ENCODE measurements around the gene SLC25A52. TPM values are rescaled to one million over a fixed set of nuclear protein-coding genes. Genes with fewer than 3 reads are reported as not detected.

Gene SLC25A52
- total and polyA plus RNA-seq, 9 of the 15 experiments (the other 6 are each of a cell fraction or from before 2014, with no cell fraction given), result not detected

DNA sequence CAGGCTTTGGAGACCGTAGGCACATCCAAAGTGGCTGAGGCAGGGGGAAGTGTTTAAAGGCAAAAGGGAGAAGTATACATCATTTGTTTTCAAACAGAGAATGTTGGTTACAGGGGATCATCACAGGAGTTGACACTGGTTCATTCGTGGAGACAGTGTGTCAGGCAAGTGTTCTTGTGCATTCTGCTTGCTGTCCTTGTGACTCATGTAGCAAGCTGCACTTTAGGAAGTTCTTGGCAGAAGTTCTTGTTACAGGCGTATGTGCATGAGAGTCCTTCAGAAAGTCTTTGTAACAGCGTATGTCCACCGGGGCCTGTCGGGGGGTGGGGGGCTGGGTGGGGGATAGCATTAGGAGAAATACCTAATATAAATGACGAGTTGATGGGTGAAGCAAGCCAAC is 39.8 kb downstream of the SLC25A52 start:
- BruUV-seq (replicated peaks), result no TSS peak
- H2AFZ ChIP-seq (ENCODE audit: low read depth, low read length), result no peak overlapping the region
- H3K79me2 ChIP-seq (ENCODE audit: control insufficient read depth, insufficient read depth, low read length), result no peaks in the 10 kb centered on the region
- ChIA-PET CTCF (ENCODE audit: low intra/inter-chr PET ratio) (no interaction called here), POLR2A (no interaction called here)
- H3K9me1 ChIP-seq (ENCODE audit: control insufficient read depth, insufficient read depth, low read length), result no peaks in the 10 kb centered on the region
- no peak for ATAC-seq
- no peak overlapping the region for H3K4me3 ChIP-seq
- in situ Hi-C loops (cut with MboI) (no loop called here), intact Hi-C loops (cut with micrococcal nuclease) (loop anchor here (5.0 to 10.0 kb wide), 3 partner anchors 256 to 726 kb away; no protein-coding TSS in a partner anchor)
- TF ChIP-seq, protein P1, sequence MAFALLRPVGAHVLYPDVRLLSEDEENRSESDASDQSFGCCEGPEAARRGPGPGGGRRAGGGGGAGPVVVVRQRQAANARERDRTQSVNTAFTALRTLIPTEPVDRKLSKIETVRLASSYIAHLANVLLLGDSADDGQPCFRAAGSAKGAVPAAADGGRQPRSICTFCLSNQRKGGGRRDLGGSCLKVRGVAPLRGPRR (CRISPR knock-in tag; IDR thresholded peaks at IDR 0.05), result no peak
- TF ChIP-seq NR3C1 (CRISPR knock-in tag; IDR thresholded peaks at IDR 0.05), result no peak
- no peak for TF ChIP-seq ZNF212 (CRISPR knock-in tag; IDR thresholded peaks at IDR 0.05)
- TF ChIP-seq ATF1 (CRISPR knock-in tag; IDR thresholded peaks at IDR 0.05), result no peak
- TF ChIP-seq ATF1 (tag; IDR thresholded peaks at IDR 0.05), result no peak
- TF ChIP-seq GATAD2B (IDR thresholded peaks at IDR 0.05; ENCODE audit: borderline replicate concordance), result no peak
- no peak for TF ChIP-seq ZNF165 (CRISPR knock-in tag; IDR thresholded peaks at IDR 0.05; ENCODE audit: borderline replicate concordance)
- TF ChIP-seq ZNF282 (CRISPR knock-in tag; IDR thresholded peaks at IDR 0.05), result no peak
- TF ChIP-seq KDM2B (CRISPR knock-in tag; IDR thresholded peaks at IDR 0.05), result no peak
- TF ChIP-seq, protein P2, sequence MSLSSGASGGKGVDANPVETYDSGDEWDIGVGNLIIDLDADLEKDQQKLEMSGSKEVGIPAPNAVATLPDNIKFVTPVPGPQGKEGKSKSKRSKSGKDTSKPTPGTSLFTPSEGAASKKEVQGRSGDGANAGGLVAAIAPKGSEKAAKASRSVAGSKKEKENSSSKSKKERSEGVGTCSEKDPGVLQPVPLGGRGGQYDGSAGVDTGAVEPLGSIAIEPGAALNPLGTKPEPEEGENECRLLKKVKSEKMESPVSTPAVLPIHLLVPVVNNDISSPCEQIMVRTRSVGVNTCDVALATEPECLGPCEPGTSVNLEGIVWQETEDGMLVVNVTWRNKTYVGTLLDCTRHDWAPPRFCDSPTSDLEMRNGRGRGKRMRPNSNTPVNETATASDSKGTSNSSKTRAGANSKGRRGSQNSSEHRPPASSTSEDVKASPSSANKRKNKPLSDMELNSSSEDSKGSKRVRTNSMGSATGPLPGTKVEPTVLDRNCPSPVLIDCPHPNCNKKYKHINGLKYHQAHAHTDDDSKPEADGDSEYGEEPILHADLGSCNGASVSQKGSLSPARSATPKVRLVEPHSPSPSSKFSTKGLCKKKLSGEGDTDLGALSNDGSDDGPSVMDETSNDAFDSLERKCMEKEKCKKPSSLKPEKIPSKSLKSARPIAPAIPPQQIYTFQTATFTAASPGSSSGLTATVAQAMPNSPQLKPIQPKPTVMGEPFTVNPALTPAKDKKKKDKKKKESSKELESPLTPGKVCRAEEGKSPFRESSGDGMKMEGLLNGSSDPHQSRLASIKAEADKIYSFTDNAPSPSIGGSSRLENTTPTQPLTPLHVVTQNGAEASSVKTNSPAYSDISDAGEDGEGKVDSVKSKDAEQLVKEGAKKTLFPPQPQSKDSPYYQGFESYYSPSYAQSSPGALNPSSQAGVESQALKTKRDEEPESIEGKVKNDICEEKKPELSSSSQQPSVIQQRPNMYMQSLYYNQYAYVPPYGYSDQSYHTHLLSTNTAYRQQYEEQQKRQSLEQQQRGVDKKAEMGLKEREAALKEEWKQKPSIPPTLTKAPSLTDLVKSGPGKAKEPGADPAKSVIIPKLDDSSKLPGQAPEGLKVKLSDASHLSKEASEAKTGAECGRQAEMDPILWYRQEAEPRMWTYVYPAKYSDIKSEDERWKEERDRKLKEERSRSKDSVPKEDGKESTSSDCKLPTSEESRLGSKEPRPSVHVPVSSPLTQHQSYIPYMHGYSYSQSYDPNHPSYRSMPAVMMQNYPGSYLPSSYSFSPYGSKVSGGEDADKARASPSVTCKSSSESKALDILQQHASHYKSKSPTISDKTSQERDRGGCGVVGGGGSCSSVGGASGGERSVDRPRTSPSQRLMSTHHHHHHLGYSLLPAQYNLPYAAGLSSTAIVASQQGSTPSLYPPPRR (CRISPR knock-in tag; IDR thresholded peaks at IDR 0.05; ENCODE audit: borderline replicate concordance), result no peak
- TF ChIP-seq HMG20B (CRISPR knock-in tag; IDR thresholded peaks at IDR 0.05), result no peak
- no peak for TF ChIP-seq BCL6 (CRISPR knock-in tag; IDR thresholded peaks at IDR 0.05)
- TF ChIP-seq, protein P3, sequence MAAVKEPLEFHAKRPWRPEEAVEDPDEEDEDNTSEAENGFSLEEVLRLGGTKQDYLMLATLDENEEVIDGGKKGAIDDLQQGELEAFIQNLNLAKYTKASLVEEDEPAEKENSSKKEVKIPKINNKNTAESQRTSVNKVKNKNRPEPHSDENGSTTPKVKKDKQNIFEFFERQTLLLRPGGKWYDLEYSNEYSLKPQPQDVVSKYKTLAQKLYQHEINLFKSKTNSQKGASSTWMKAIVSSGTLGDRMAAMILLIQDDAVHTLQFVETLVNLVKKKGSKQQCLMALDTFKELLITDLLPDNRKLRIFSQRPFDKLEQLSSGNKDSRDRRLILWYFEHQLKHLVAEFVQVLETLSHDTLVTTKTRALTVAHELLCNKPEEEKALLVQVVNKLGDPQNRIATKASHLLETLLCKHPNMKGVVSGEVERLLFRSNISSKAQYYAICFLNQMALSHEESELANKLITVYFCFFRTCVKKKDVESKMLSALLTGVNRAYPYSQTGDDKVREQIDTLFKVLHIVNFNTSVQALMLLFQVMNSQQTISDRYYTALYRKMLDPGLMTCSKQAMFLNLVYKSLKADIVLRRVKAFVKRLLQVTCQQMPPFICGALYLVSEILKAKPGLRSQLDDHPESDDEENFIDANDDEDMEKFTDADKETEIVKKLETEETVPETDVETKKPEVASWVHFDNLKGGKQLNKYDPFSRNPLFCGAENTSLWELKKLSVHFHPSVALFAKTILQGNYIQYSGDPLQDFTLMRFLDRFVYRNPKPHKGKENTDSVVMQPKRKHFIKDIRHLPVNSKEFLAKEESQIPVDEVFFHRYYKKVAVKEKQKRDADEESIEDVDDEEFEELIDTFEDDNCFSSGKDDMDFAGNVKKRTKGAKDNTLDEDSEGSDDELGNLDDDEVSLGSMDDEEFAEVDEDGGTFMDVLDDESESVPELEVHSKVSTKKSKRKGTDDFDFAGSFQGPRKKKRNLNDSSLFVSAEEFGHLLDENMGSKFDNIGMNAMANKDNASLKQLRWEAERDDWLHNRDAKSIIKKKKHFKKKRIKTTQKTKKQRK (IDR thresholded peaks at IDR 0.05; ENCODE audit: borderline replicate concordance, low read depth, low read length), result no peak
- no peak for TF ChIP-seq E2F3 (CRISPR knock-in tag; IDR thresholded peaks at IDR 0.05)
- no peak for TF ChIP-seq ZKSCAN3 (CRISPR knock-in tag; IDR thresholded peaks at IDR 0.05)
- TF ChIP-seq TSC22D4 (tag; IDR thresholded peaks at IDR 0.05), result no peak
- no peak for TF ChIP-seq XRCC5 (IDR thresholded peaks at IDR 0.05; ENCODE audit: low read depth, low read length)
- TF ChIP-seq POLR2B (IDR thresholded peaks at IDR 0.05; ENCODE audit: low read depth, partially characterized antibody), result no peak
- H3K27ac ChIP-seq (ENCODE audit: extremely low read depth, low read depth, low read length), result no peak overlapping the region
- H3K27me3 ChIP-seq (ENCODE audit: control insufficient read depth in 2 of 2, insufficient read depth in 2 of 2, low read length in 2 of 2), result peaks cover 8 to 19% of the 10 kb centered on the region in 2 experiments; a peak in 4 of 5 replicates
- no peaks in the 10 kb centered on the region for H3K36me3 ChIP-seq (ENCODE audit: control insufficient read depth, insufficient read depth, low read length)
- no peak overlapping the region for H3K9ac ChIP-seq (ENCODE audit: insufficient read depth in 1 of 2, low read depth in 2 of 2, low read length in 2 of 2)
- no peaks in the 10 kb centered on the region for H4K20me1 ChIP-seq (replicated peaks; ENCODE audit: control insufficient read depth, insufficient read depth, low read length)
- peaks cover 0 to 6% of the 10 kb centered on the region in 2 experiments; a peak in 1 of 5 replicates for H3K4me1 ChIP-seq (replicated peaks in 1 of 2; ENCODE audit: control insufficient read depth in 2 of 2, insufficient read depth in 2 of 2, low read length in 2 of 2)
- DNase-seq (ENCODE audit: extremely low read depth in 1 of 4, low spot score in 3 of 4), result no peak
- FAIRE-seq, result no peak
- no peak overlapping the region for H3K4me2 ChIP-seq (ENCODE audit: insufficient read depth, low read length)
- 9% methylated on average over 7 of the region's 7 CpGs for WGBS (ENCODE audit: insufficient coverage, low coverage, missing lambda C conversion rate)
- H3K9me3 ChIP-seq (replicated peaks; ENCODE audit: control insufficient read depth, insufficient read depth, low read depth, low read length), result no peaks in the 10 kb centered on the region; the same call in none of the 2 replicates

Data from K562 (cell line).